A549 treated with Hydrocortisone at 1 μM for 4 hours (cell line): ENCODE data around the gene MTMR10. TPM values are rescaled to one million over a fixed set of nuclear protein-coding genes. Genes with fewer than 3 reads are reported as not detected.

ENCODE experiments used
- total RNA-seq: library from RNA; stranded (reverse); fragments of 200-300 nt; extraction: Qiagen RNA extraction; gene quantifications from 5 replicates; pipeline ENCODE4 v1.2.3, GENCODE V29; 2022

MTMR10 gene
- 12.0 to 19.4 TPM (median 15.5 TPM) in 5 replicates for total RNA-seq

DNA sequence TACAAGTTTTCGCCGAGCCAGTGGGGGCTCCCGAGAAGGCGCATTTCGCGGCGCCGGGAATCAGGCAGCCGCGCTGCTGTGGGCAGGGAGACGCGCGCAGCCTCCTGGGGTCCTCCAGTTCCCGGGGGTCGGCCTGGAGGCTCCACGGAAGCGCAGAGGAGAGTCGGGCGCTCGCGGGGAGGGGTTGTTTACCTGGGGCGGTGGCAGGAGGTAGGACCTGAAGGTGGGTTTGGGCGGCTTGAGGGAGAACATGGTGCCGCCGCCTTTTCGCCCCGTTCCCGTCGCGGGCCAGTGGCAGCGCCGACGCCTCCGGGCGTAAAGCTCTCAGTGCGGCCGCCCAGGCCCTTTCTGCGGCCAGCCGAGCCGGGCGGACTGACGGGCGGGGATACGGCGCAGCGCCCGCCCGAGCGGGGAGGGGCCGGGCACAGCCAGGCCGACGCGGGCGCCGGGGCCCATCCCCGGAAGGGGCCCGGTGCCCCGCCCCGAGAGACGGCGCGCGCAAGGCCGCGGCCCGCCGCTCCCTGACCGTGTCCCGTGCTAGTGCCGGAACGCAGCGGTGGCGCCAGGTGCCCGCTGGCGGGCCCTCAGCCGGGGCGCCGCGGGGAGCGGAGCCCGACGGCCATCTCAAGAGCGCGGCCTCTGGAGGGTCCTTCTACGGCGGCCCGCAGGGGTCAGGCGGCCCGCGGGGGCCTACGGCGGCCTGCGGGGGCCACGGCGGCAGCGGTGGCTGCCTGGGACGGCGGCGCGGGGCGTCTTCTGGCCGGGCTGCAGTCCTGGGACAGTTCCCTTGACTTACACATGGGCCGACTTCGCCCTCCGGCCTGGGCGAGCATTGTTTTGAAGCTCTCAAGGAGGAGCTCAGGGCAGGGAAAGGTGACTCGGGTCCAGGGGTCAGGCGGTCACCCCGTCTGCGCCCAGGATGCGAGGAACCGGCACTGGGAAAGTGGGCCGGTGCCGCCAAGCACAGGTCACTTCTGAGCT lies at the start of gene MTMR10:
Gene MTMR10, minus strand, starts transcription at position 374 of the 981 bp plus-strand sequence. Its CDS starts 122 bp downstream, at position 252.

GRCh38 chr15:30903497-30904187 lies 87.8 kb downstream of the MTMR10 start, which contains the start of gene FAN1:
Gene FAN1, plus strand, starts transcription at chr15:30903915. Its CDS starts 749 bp downstream, at chr15:30904664.

Other genes starting within 250 kb of the MTMR10 start
- gene FAN1, start 87.7 kb downstream of the MTMR10 start, total RNA-seq = 9.6 to 13.2 TPM (median 12.7 TPM) in 5 replicates
- not detected in 5 replicates for gene TRPM1, start 110.1 kb upstream of the MTMR10 start, total RNA-seq